IPS-NIHi7 (cell line): ENCODE results near the gene RAD51B.

ENCODE experiments used
- DNase-seq: peaks from one replicate; pipeline ENCODE4 v3.0.0; 2012; ENCODE audit warnings: mixed read lengths; ENCODE audit errors: extremely low spot score

RAD51B gene

GRCh38 chr14:68145036-68145435 lies 325.5 kb downstream of the RAD51B start:
- no peak for DNase-seq

GRCh38 chr14:68145539-68145938 lies 326.0 kb downstream of the RAD51B start:
- DNase-seq: no peak

GRCh38 chr14:68146818-68147217 lies 327.2 kb downstream of the RAD51B start:
- DNase-seq: no peak

GRCh38 chr14:68147303-68147702 lies 327.7 kb downstream of the RAD51B start:
- no peak for DNase-seq

GRCh38 chr14:68148276-68148675 lies 328.7 kb downstream of the RAD51B start:
- DNase-seq: no peak

GRCh38 chr14:68148763-68149162 lies 329.2 kb downstream of the RAD51B start:
- DNase-seq: no peak

GRCh38 chr14:68153275-68153674 lies 333.7 kb downstream of the RAD51B start:
- no peak for DNase-seq

- DNase-seq: no peak
These were observed 334.7 kb downstream of the RAD51B start for GRCh38 chr14:68154275-68154674.

- DNase-seq: no peak
These were observed 338.4 kb downstream of the RAD51B start for GRCh38 chr14:68157971-68158371.

GRCh38 chr14:68158640-68159039 lies 339.1 kb downstream of the RAD51B start:
- no peak for DNase-seq

GRCh38 chr14:68159701-68160633 lies 340.4 kb downstream of the RAD51B start:
- no peak for DNase-seq

- no peak for DNase-seq
These were observed 341.4 kb downstream of the RAD51B start for GRCh38 chr14:68160779-68161546.

- no peak for DNase-seq
These were observed 343.3 kb downstream of the RAD51B start for GRCh38 chr14:68162887-68163286.

- no peak for DNase-seq
These were observed 345.1 kb downstream of the RAD51B start for GRCh38 chr14:68164711-68165113.

- no peak for DNase-seq
These were observed 345.8 kb downstream of the RAD51B start for GRCh38 chr14:68165274-68165843.

- DNase-seq: no peak
These were observed 347.3 kb downstream of the RAD51B start for GRCh38 chr14:68166731-68167382.

GRCh38 chr14:68167383-68168087 lies 348.0 kb downstream of the RAD51B start:
- no peak for DNase-seq

- no peak for DNase-seq
These were observed 349.0 kb downstream of the RAD51B start for GRCh38 chr14:68168460-68169109.

- no peak for DNase-seq
These were observed 352.6 kb downstream of the RAD51B start for GRCh38 chr14:68172216-68172615.

- no peak for DNase-seq
These were observed 353.0 kb downstream of the RAD51B start for GRCh38 chr14:68172627-68173026.
